Mononuclear cell (primary cell): ENCODE data around the gene RBM19. TPM values are rescaled to one million over a fixed set of nuclear protein-coding genes. Genes with fewer than 3 reads are reported as not detected.
"Not testable (repeated sequence)": the region's sequence is repeated elsewhere in the genome, so short reads cannot be mapped to it uniquely, and the experiment has no call there.

Source experiments
- H3K27me3 ChIP-seq: 2 replicates; pipeline ENCODE4 v1.6.0; 2011; ENCODE audit warnings: low read length, control low read depth; ENCODE audit not compliant: insufficient read depth
- H3K4me1 ChIP-seq: 2 replicates; pipeline ENCODE4 v1.5.1; 2011; ENCODE audit warnings: mild to moderate bottlenecking, low read length, control low read depth; ENCODE audit not compliant: insufficient read depth
- H3K4me3 ChIP-seq: 2 replicates; pipeline ENCODE4 v1.5.1; 2011; ENCODE audit warnings: mild to moderate bottlenecking, low read length, moderate library complexity
- H3K9me3 ChIP-seq: 2 replicates; pipeline ENCODE4 v1.5.1; 2011; ENCODE audit warnings: low read depth, mild to moderate bottlenecking, control low read depth, low read length
- total RNA-seq: library from RNA; depleted of rRNA; stranded (reverse); fragments of >200 nt; gene quantifications from one replicate; pipeline ENCODE4 v1.2.3, GENCODE V29; 2012

RBM19 gene
- total RNA-seq = 33.8 TPM

- Histone ChIP-seq H3K4me3 (peak within 1 kb of the TSS; percentile 67), H3K9me3 (no peaks in the 10 kb centered on the region), H3K27me3 (no peaks in the 10 kb centered on the region), H3K4me1 (peaks cover 27% of the 10 kb centered on the region)
Measured at GRCh38 chr12:113965951-113966797, at the start of gene RBM19. RBM19 (minus strand) TSS chr12:113966325; CDS start chr12:113966227, 98 bp downstream.

- Histone ChIP-seq H3K9me3 (no peaks in the 10 kb centered on the region), H3K27me3 (no peaks in the 10 kb centered on the region), H3K4me3 (no peak overlapping the region), H3K4me1 (no peaks in the 10 kb centered on the region)
Measured at GRCh38 chr12:114015851-114016250, 49.7 kb upstream of the RBM19 start.

GRCh38 chr12:114013575-114014345, 47.6 kb upstream of the RBM19 start:
- Histone ChIP-seq H3K9me3 (no peaks in the 10 kb centered on the region), H3K4me1 (no peaks in the 10 kb centered on the region), H3K4me3 (no peak overlapping the region), H3K27me3 (no peaks in the 10 kb centered on the region)

GRCh38 chr12:114012744-114013431, 46.8 kb upstream of the RBM19 start:
- Histone ChIP-seq H3K9me3 (no peaks in the 10 kb centered on the region), H3K4me3 (no peak overlapping the region), H3K27me3 (no peaks in the 10 kb centered on the region), H3K4me1 (no peaks in the 10 kb centered on the region)

DNA sequence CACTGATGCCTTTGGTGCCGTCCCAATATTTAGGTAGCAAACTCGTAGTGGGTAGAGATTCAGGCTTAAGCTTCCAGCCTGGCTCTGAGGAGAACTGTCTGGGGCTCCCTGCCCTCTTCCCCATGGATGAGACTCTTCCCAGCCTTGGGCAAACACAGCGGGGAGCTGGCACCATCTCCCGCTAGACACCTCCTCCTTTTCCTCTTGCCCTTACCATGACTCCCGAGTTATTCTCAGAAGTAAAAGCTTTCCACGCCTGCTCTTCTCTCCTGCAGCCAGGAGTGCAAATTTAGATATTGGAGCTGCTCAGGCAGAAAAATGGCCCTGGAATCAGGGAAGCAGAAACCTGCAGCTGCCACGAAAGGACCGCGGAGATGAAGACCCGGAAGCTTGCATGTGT, 45.6 kb upstream of the RBM19 start:
- Histone ChIP-seq H3K4me3 (no peak overlapping the region), H3K9me3 (no peaks in the 10 kb centered on the region), H3K4me1 (no peaks in the 10 kb centered on the region), H3K27me3 (no peaks in the 10 kb centered on the region)

DNA sequence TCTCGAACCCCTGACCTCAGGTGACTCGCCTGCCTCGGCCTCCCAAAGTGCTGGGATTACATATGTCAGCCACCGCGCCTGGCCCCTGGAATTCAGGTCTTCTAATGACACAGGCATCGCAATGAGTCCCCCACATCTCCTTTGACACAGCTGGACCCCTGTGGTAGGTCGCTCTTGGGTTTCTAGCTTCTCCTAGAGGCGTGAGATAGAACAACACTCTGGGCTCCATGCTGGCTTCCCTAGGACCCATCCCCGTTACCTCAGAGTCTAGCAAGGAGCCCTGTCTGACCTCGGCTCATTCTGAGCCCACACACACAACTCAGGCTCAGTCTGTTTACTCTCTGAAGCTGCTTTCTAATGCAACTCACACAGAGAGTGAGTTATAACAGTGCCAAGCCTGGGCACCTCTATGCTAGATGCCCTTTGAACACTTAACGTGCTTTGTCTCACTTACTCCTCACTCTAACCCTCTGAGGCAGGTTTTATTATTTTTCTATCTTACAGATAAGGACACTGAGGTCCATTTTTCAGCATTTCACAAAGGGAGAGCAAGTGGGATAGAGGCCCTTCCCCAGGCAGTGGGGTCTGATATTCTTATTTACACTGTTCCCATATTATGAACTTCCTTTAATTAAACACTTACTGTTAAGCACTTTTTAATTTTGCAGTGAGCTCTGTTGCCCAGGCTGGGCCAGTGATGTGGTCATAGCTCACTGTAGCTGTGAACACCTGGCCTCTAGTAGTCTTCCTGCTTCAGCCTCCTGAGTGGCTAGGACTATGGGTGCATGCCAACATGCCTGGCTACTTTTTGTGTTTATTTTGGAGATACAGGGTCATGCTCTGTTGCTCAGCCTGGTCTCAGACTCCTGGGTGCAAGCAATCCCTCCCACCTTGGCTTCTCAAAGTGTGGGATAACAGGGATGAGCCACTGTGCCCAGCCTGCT, 40.6 kb upstream of the RBM19 start:
- H3K9me3 ChIP-seq = no peaks in the 10 kb centered on the region
- no peak overlapping the region for H3K4me3 ChIP-seq
- H3K4me1 ChIP-seq = no peaks in the 10 kb centered on the region
- peaks cover 3% of the 10 kb centered on the region for H3K27me3 ChIP-seq

DNA sequence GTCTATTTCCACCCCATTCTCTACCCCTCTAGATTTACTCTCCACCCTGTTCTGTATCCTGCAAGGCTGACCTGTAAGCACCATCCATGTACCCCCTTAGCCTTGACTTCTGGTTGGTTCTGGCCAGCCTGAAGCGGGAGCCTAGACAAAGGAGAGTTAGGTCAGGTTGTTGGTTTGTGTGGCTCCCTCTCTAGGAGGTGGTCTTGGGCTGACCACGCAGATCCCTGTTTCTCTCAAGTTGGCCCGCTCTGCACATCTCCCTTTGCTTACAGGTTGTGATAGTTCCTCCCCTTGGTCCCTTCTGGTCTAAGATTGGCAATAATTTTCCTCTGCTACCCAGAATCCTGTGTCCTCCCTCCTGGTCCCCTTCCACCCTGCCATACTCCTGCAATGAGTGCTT, 38.3 kb upstream of the RBM19 start:
- H3K27me3 ChIP-seq = peaks cover 3% of the 10 kb centered on the region
- no peaks in the 10 kb centered on the region for H3K9me3 ChIP-seq
- no peak overlapping the region for H3K4me3 ChIP-seq
- no peaks in the 10 kb centered on the region for H3K4me1 ChIP-seq

GRCh38 chr12:114003286-114003685, 37.2 kb upstream of the RBM19 start:
- Histone ChIP-seq H3K9me3 (no peaks in the 10 kb centered on the region), H3K27me3 (peaks cover 3% of the 10 kb centered on the region), H3K4me1 (no peaks in the 10 kb centered on the region), H3K4me3 (no peak overlapping the region)

GRCh38 chr12:114001511-114002340, 35.6 kb upstream of the RBM19 start:
- no peaks in the 10 kb centered on the region for H3K9me3 ChIP-seq
- no peaks in the 10 kb centered on the region for H3K4me1 ChIP-seq

DNA sequence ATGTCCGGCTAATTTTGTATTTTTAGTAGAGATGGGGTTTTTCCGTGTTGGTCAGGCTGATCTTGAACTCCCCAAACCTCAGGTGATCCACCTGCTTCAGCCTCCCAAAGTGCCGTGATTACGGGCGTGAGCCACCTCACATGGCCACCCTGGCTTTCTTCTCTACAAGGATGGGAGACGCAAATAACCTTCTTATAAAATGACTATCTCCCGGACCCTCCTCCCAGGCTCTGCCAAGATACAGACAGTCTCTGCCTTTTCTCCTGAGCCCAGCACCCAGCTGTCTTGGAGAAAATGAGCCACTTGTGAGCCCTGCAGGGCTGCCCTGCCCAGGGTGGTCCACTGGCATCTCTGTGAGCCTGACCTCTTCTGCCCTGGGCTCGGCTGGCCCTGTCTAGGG, 34.7 kb upstream of the RBM19 start:
- no peaks in the 10 kb centered on the region for H3K9me3 ChIP-seq
- H3K27me3 ChIP-seq = peaks cover 3% of the 10 kb centered on the region
- H3K4me1 ChIP-seq = no peaks in the 10 kb centered on the region
- no peak overlapping the region for H3K4me3 ChIP-seq

More at GRCh38 chr12:114001511-114002340, 35.6 kb upstream of the RBM19 start:
- Histone ChIP-seq H3K4me3 (no peak overlapping the region), H3K27me3 (peaks cover 3% of the 10 kb centered on the region)

DNA sequence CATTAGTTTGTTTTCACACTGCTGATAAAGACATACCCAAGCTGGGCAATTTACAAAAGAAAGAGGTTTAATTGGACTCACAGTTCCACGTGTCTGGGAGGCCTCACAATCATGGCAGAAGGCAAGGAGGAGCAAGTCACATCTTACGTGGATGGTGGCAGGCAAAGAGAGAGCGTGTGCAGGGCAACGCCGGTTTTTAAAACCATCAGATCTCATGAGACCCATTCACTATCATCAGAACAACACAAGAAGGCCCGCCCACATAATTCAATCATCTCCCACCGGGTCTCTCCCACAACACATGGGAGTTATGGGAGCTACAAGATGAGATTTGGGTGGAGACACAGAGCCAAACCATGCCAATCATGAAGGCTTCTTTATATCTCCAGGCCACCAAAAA, 34.1 kb upstream of the RBM19 start:
- not testable (repeated sequence) for H3K9me3 ChIP-seq

DNA sequence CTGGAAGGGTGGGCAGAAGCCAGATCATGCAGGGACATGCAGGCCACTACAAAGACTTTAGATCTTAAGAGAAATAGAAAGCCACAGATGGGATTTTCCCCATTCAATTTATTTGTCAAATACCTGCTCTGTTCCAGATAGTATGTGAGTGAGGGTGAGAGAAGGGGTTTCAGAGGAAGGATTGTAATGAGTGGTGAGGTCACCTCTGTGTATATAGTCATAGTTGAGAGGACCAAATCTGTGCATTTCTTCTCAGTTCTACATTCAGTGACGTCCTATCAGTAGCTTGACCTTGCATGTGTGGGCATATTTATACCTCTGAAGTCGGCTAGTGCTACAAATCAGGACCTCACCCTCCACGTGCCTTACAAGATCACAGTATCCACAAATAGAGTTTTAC, 31.2 kb upstream of the RBM19 start:
- H3K4me1 ChIP-seq = no peaks in the 10 kb centered on the region
- no peaks in the 10 kb centered on the region for H3K27me3 ChIP-seq
- no peak overlapping the region for H3K4me3 ChIP-seq
- no peaks in the 10 kb centered on the region for H3K9me3 ChIP-seq

More for the DNA sequence above, 34.1 kb upstream of the RBM19 start:
- not testable (repeated sequence) for H3K27me3 ChIP-seq, H3K4me3 ChIP-seq, H3K4me1 ChIP-seq

DNA sequence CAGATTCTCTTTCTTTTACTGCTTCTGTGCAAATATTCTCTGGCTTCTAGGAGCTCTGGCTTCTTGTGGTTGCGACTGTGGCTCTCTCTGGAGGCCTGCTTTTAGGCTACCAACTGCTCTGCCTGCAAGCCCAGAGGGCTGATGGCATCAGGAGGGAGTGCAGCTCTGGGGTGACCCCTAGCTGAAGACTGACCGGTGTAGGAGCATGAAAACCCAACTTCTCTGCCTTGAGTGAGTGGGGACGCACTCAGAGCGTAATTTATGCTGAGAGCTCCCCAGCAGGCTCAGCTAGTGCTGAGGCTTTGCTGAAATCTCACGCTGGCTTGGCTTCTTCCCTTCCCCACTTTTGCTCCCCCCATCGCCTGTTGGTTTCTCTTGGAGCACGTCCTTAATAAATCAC, 29.9 kb upstream of the RBM19 start:
- Histone ChIP-seq H3K27me3 (peaks cover 2% of the 10 kb centered on the region), H3K4me1 (no peaks in the 10 kb centered on the region), H3K9me3 (no peaks in the 10 kb centered on the region), H3K4me3 (no peak overlapping the region)
